Measurements from ENCODE around the gene SLC12A4. TPM values are rescaled to one million over a fixed set of nuclear protein-coding genes. Genes with fewer than 3 reads are reported as not detected.

SLC12A4 gene
- total and polyA plus RNA-seq, 2 of the 13 experiments (the other 11 are each of a cell fraction or from before 2014, with no cell fraction given): 65.1 to 84.3 TPM

DNA sequence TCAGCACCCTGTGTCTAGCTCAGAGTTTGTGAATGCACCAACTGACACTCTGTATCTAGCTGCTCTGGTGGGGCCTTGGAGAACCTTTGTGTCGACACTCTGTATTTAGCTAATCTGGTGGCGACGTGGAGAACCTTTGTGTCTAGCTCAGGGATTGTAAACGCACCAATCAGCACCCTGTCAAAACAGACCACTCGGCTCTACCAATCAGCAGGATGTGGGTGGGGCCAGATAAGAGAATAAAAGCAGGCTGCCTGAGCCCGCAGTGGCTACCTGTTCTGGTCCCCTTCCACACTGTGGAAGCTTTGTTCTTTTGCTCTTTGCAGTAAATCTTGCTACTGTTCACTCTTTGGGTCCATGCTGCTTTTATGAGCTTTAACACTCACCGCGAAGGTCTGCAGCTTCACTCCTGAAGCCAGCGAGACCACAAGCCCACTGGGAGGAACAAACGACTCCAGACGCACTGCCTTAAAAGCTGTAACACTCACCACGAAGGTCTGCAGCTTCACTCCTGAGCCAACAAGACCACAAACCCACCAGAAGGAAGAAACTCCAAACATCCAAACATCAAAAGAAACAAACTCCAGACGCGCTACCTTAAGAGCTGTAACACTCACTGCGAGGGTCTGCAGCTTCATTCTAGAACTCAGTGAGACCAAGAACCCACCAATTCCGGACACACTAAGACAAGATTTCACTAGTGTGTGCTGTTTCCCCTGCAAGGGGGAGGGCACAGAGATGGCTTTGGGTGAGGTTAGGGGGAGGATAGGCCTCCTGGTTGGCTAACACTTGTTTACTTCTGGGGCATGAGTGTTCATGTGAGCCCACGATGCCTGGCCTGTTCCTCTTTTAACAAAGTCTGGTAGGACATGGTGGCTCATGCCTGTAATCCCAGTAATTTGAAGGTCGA, 30.6 kb upstream of the SLC12A4 start, which contains the start of gene DPEP2 (continued):
- TF ChIP-seq, protein P1, sequence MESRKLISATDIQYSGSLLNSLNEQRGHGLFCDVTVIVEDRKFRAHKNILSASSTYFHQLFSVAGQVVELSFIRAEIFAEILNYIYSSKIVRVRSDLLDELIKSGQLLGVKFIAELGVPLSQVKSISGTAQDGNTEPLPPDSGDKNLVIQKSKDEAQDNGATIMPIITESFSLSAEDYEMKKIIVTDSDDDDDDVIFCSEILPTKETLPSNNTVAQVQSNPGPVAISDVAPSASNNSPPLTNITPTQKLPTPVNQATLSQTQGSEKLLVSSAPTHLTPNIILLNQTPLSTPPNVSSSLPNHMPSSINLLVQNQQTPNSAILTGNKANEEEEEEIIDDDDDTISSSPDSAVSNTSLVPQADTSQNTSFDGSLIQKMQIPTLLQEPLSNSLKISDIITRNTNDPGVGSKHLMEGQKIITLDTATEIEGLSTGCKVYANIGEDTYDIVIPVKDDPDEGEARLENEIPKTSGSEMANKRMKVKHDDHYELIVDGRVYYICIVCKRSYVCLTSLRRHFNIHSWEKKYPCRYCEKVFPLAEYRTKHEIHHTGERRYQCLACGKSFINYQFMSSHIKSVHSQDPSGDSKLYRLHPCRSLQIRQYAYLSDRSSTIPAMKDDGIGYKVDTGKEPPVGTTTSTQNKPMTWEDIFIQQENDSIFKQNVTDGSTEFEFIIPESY (CRISPR knock-in tag; IDR thresholded peaks at IDR 0.05): 0 out of 2 replicates have a peak, but pooled peaks have one; percentile 45
- TF ChIP-seq MEF2D (CRISPR knock-in tag; IDR thresholded peaks at IDR 0.05) (0 out of 2 replicates have a peak, but pooled peaks have one; percentile 65), ZBTB38 (CRISPR knock-in tag; IDR thresholded peaks at IDR 0.05) (peak; percentile 76; the same call in 1 of the 2 replicates), ZNF207 (IDR thresholded peaks at IDR 0.05; ENCODE audit: borderline replicate concordance) (0 out of 2 replicates have a peak, but pooled peaks have one; percentile 15), SOX13 (IDR thresholded peaks at IDR 0.05) (peak; percentile 13; the same call in 1 of the 2 replicates), SOX13 (CRISPR knock-in tag; conservative IDR thresholded peaks at IDR 0.05 in 1 of 2, IDR thresholded peaks at IDR 0.05 in 1 of 2) (peak; percentile 41 to 48; a peak in 1 of 4 replicates), ZNF501 (CRISPR knock-in tag; IDR thresholded peaks at IDR 0.05) (peak; percentile 66), YEATS4 (CRISPR knock-in tag; IDR thresholded peaks at IDR 0.05; ENCODE audit: borderline replicate concordance) (peak; percentile 24; the same call in 1 of the 2 replicates), ZMYM4 (CRISPR knock-in tag; IDR thresholded peaks at IDR 0.05) (peak; percentile 97), FOXA3 (CRISPR knock-in tag; IDR thresholded peaks at IDR 0.05) (peak; percentile 60), ZNF878 (CRISPR knock-in tag; IDR thresholded peaks at IDR 0.05) (peak; percentile 47; the same call in 1 of the 2 replicates), GATAD1 (CRISPR knock-in tag; IDR thresholded peaks at IDR 0.05) (peak; percentile 9; the same call in 1 of the 2 replicates), TAF1 (CRISPR knock-in tag; IDR thresholded peaks at IDR 0.05) (peak; percentile 39; the same call in 1 of the 2 replicates), HMGXB4 (CRISPR knock-in tag; IDR thresholded peaks at IDR 0.05; ENCODE audit: borderline replicate concordance in 1 of 2, low read depth in 1 of 2) (0 out of 4 replicates have a peak, but pooled peaks of 1 of the 2 experiments have one; percentile 16), POLR2AphosphoS5 (IDR thresholded peaks at IDR 0.05; ENCODE audit: low read depth, low read length) (peak; percentile 72), HIVEP1 (CRISPR knock-in tag; IDR thresholded peaks at IDR 0.05) (peak; percentile 10; the same call in 1 of the 2 replicates), RAD51 (IDR thresholded peaks at IDR 0.05; ENCODE audit: borderline replicate concordance) (peak; percentile 7; the same call in 1 of the 2 replicates), MIXL1 (CRISPR knock-in tag; IDR thresholded peaks at IDR 0.05) (peak; percentile 35; the same call in 1 of the 2 replicates), ZNF773 (CRISPR knock-in tag; IDR thresholded peaks at IDR 0.05; ENCODE audit: borderline replicate concordance) (0 out of 2 replicates have a peak, but pooled peaks have one; percentile 16), NFYB (CRISPR knock-in tag; IDR thresholded peaks at IDR 0.05) (peak; percentile 89), ZNF224 (CRISPR knock-in tag; IDR thresholded peaks at IDR 0.05) (0 out of 2 replicates have a peak, but pooled peaks have one; percentile 85)
- TF ChIP-seq, protein P2, sequence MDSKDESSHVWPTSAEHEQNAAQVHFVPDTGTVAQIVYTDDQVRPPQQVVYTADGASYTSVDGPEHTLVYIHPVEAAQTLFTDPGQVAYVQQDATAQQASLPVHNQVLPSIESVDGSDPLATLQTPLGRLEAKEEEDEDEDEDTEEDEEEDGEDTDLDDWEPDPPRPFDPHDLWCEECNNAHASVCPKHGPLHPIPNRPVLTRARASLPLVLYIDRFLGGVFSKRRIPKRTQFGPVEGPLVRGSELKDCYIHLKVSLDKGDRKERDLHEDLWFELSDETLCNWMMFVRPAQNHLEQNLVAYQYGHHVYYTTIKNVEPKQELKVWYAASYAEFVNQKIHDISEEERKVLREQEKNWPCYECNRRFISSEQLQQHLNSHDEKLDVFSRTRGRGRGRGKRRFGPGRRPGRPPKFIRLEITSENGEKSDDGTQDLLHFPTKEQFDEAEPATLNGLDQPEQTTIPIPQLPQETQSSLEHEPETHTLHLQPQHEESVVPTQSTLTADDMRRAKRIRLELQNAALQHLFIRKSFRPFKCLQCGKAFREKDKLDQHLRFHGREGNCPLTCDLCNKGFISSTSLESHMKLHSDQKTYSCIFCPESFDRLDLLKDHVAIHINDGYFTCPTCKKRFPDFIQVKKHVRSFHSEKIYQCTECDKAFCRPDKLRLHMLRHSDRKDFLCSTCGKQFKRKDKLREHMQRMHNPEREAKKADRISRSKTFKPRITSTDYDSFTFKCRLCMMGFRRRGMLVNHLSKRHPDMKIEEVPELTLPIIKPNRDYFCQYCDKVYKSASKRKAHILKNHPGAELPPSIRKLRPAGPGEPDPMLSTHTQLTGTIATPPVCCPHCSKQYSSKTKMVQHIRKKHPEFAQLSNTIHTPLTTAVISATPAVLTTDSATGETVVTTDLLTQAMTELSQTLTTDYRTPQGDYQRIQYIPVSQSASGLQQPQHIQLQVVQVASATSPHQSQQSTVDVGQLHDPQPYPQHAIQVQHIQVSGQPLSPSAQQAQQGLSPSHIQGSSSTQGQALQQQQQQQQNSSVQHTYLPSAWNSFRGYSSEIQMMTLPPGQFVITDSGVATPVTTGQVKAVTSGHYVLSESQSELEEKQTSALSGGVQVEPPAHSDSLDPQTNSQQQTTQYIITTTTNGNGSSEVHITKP (CRISPR knock-in tag; IDR thresholded peaks at IDR 0.05; ENCODE audit: low read depth): 0 out of 2 replicates have a peak, but pooled peaks have one; percentile 20
